WTC11 (cell line): ENCODE data around the gene TDRD9.
"Not testable (repeated sequence)": the region's sequence is repeated elsewhere in the genome, so short reads cannot be mapped to it uniquely, and the experiment has no call there.

Experiments
- SMAD3 ChIP-seq: sonication (generic); formaldehyde crosslinking; IDR thresholded peaks from 2 replicates; pipeline ENCODE4 v1.8.0; 2022; ENCODE audit warnings: missing genetic modification reagents, mild to moderate bottlenecking, borderline replicate concordance
- ZNF121 ChIP-seq: sonication (generic); formaldehyde crosslinking; IDR thresholded peaks from 2 replicates; pipeline ENCODE4 v1.8.0; 2023; ENCODE audit warnings: missing genetic modification reagents
- TF ChIP-seq, protein P1 (sequence below): fragments of 200-600 bp; IDR thresholded peaks from 2 replicates; pipeline ENCODE4 v1.8.0; 2022; ENCODE audit warnings: antibody characterized with exemption
- TF ChIP-seq, protein P2 (sequence below): sonication (generic); formaldehyde crosslinking; IDR thresholded peaks from 2 replicates; pipeline ENCODE4 v1.8.0; 2023; ENCODE audit warnings: missing genetic modification reagents, mild to moderate bottlenecking, borderline replicate concordance
- TF ChIP-seq, protein P3 (sequence below): sonication (generic); formaldehyde crosslinking; IDR thresholded peaks from 2 replicates; pipeline ENCODE4 v1.8.0; 2022; ENCODE audit warnings: mild to moderate bottlenecking, missing genetic modification reagents
- TF ChIP-seq, protein P4 (sequence below): sonication (generic); formaldehyde crosslinking; conservative IDR thresholded peaks from 2 replicates; pipeline ENCODE4 v1.8.1; 2022; ENCODE audit warnings: mild to moderate bottlenecking, missing genetic modification reagents
- TF ChIP-seq, protein P5 (sequence below): sonication (generic); formaldehyde crosslinking; IDR thresholded peaks from 2 replicates; pipeline ENCODE4 v1.8.1; 2023; ENCODE audit warnings: mild to moderate bottlenecking, missing genetic modification reagents, borderline replicate concordance

DNA sequence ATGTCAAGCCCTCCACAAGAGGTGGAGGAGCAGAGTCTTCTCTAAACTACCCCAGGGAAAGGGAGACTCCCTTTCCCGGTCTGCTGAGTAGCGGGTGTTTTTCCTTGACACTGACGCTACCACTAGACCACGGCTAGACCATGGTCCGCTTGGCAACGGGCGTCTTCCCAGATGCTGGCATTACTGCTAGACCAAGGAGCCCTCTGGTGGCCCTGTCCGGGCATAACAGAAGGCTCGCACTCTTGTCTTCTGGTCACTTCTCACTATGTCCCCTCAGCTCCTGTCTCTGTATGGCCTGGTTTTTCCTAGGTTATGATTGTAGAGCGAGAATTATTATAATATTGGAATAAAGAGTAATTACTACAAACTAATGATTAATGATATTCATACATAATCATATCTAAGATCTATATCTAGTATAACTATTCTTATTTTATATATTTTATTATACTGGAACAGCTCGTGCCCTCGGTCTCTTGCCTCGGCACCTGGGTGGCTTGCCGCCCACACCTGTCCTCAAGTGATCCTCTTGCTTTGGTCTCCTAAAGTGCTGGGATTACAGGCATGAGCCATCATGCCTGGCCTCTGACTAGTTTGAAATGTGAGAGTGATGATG lies 52.5 kb downstream of the TDRD9 start:
- TF ChIP-seq, protein P1, sequence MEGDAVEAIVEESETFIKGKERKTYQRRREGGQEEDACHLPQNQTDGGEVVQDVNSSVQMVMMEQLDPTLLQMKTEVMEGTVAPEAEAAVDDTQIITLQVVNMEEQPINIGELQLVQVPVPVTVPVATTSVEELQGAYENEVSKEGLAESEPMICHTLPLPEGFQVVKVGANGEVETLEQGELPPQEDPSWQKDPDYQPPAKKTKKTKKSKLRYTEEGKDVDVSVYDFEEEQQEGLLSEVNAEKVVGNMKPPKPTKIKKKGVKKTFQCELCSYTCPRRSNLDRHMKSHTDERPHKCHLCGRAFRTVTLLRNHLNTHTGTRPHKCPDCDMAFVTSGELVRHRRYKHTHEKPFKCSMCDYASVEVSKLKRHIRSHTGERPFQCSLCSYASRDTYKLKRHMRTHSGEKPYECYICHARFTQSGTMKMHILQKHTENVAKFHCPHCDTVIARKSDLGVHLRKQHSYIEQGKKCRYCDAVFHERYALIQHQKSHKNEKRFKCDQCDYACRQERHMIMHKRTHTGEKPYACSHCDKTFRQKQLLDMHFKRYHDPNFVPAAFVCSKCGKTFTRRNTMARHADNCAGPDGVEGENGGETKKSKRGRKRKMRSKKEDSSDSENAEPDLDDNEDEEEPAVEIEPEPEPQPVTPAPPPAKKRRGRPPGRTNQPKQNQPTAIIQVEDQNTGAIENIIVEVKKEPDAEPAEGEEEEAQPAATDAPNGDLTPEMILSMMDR = peak; percentile 44
- TF ChIP-seq, protein P2, sequence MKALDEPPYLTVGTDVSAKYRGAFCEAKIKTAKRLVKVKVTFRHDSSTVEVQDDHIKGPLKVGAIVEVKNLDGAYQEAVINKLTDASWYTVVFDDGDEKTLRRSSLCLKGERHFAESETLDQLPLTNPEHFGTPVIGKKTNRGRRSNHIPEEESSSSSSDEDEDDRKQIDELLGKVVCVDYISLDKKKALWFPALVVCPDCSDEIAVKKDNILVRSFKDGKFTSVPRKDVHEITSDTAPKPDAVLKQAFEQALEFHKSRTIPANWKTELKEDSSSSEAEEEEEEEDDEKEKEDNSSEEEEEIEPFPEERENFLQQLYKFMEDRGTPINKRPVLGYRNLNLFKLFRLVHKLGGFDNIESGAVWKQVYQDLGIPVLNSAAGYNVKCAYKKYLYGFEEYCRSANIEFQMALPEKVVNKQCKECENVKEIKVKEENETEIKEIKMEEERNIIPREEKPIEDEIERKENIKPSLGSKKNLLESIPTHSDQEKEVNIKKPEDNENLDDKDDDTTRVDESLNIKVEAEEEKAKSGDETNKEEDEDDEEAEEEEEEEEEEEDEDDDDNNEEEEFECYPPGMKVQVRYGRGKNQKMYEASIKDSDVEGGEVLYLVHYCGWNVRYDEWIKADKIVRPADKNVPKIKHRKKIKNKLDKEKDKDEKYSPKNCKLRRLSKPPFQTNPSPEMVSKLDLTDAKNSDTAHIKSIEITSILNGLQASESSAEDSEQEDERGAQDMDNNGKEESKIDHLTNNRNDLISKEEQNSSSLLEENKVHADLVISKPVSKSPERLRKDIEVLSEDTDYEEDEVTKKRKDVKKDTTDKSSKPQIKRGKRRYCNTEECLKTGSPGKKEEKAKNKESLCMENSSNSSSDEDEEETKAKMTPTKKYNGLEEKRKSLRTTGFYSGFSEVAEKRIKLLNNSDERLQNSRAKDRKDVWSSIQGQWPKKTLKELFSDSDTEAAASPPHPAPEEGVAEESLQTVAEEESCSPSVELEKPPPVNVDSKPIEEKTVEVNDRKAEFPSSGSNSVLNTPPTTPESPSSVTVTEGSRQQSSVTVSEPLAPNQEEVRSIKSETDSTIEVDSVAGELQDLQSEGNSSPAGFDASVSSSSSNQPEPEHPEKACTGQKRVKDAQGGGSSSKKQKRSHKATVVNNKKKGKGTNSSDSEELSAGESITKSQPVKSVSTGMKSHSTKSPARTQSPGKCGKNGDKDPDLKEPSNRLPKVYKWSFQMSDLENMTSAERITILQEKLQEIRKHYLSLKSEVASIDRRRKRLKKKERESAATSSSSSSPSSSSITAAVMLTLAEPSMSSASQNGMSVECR = not testable (repeated sequence)
- not testable (repeated sequence) for TF ChIP-seq SMAD3, ZNF121 (CRISPR knock-in tag)
- TF ChIP-seq, protein P3, sequence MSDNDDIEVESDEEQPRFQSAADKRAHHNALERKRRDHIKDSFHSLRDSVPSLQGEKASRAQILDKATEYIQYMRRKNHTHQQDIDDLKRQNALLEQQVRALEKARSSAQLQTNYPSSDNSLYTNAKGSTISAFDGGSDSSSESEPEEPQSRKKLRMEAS = not testable (repeated sequence)
- TF ChIP-seq, protein P4, sequence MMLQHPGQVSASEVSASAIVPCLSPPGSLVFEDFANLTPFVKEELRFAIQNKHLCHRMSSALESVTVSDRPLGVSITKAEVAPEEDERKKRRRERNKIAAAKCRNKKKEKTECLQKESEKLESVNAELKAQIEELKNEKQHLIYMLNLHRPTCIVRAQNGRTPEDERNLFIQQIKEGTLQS (CRISPR knock-in tag) = not testable (repeated sequence)
- TF ChIP-seq, protein P5, sequence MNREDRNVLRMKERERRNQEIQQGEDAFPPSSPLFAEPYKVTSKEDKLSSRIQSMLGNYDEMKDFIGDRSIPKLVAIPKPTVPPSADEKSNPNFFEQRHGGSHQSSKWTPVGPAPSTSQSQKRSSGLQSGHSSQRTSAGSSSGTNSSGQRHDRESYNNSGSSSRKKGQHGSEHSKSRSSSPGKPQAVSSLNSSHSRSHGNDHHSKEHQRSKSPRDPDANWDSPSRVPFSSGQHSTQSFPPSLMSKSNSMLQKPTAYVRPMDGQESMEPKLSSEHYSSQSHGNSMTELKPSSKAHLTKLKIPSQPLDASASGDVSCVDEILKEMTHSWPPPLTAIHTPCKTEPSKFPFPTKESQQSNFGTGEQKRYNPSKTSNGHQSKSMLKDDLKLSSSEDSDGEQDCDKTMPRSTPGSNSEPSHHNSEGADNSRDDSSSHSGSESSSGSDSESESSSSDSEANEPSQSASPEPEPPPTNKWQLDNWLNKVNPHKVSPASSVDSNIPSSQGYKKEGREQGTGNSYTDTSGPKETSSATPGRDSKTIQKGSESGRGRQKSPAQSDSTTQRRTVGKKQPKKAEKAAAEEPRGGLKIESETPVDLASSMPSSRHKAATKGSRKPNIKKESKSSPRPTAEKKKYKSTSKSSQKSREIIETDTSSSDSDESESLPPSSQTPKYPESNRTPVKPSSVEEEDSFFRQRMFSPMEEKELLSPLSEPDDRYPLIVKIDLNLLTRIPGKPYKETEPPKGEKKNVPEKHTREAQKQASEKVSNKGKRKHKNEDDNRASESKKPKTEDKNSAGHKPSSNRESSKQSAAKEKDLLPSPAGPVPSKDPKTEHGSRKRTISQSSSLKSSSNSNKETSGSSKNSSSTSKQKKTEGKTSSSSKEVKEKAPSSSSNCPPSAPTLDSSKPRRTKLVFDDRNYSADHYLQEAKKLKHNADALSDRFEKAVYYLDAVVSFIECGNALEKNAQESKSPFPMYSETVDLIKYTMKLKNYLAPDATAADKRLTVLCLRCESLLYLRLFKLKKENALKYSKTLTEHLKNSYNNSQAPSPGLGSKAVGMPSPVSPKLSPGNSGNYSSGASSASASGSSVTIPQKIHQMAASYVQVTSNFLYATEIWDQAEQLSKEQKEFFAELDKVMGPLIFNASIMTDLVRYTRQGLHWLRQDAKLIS (CRISPR knock-in tag) = not testable (repeated sequence)
